ENCODE results near the gene GPC5. TPM values are rescaled to one million over a fixed set of nuclear protein-coding genes. Genes with fewer than 3 reads are reported as not detected.

GPC5 gene
- total RNA-seq, 3 donors from 2014 or later: 0.51 to 1.2 TPM; not detected in 1

DNA sequence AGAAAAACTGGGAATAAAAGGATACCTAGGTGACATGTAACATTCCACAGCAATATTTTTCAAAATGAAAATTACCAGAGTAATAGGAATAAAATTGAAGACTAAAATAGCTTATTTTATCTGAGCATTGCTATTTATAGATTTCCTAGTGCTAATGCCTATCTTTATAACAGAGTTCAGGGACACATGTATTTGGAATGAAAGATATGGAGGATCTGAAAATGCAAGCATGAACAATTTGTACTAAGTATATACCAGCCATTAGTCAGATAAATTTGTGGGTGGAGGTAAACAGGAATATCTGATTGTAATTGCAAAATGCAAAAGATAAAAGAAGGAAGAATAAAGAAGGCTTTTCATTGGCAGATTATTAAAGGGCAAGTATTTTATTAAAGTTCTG is 345.9 kb downstream of the GPC5 start:
- intact Hi-C loops (cut with DNase I, micrococcal nuclease): no loop called here
- no peak overlapping the region for H3K4me3 ChIP-seq

GRCh38 chr13:91745967-91746366 is 347.5 kb downstream of the GPC5 start:
- Histone ChIP-seq H3K36me3 (ENCODE audit: low read depth) (no peaks in the 10 kb centered on the region), H3K4me1 (ENCODE audit: low read depth) (no peaks in the 10 kb centered on the region), H3K4me3 (no peak overlapping the region), H3K9me3 (no peaks in the 10 kb centered on the region)
- intact Hi-C loops (cut with DNase I, micrococcal nuclease): no loop called here
- TF ChIP-seq CTCF (IDR thresholded peaks at IDR 0.05): no peak
- ATAC-seq (no peak), DNase-seq (no peak)

More for the DNA sequence above, 345.9 kb downstream of the GPC5 start:
- Histone ChIP-seq H3K36me3 (ENCODE audit: low read depth) (no peaks in the 10 kb centered on the region), H3K4me1 (ENCODE audit: low read depth) (no peaks in the 10 kb centered on the region), H3K9me3 (no peaks in the 10 kb centered on the region)
- no peak for TF ChIP-seq CTCF (IDR thresholded peaks at IDR 0.05)
- DNase-seq: no peak
- no peak for ATAC-seq

DNA sequence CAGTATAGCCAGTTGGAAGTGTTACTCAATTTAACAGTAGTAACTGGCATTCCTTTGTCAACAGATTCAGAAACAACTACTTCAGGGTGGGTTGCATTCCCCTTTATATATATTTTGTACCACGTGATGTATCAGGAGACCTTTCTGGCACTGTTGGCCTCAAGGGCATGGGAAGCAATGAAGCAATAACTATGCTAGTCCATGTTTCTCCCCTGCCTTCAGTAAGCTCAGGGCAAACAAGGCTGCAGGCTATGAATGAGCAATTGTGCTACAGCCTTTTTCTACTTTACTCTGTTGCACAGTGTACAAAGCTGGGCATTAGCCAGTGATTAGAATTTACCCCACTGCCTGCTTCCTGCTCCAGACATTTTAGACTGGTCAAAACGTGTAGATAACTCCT is 348.8 kb downstream of the GPC5 start:
- H3K4me3 ChIP-seq: no peak overlapping the region
- no peak for ATAC-seq
- no peaks in the 10 kb centered on the region for H3K36me3 ChIP-seq (ENCODE audit: low read depth)
- intact Hi-C loops (cut with DNase I, micrococcal nuclease): no loop called here
- no peaks in the 10 kb centered on the region for H3K9me3 ChIP-seq
- H3K4me1 ChIP-seq (ENCODE audit: low read depth): no peaks in the 10 kb centered on the region
- TF ChIP-seq CTCF (IDR thresholded peaks at IDR 0.05): no peak
- no peak for DNase-seq

- no peak for DNase-seq
- intact Hi-C loops (cut with DNase I, micrococcal nuclease): no loop called here
- H3K36me3 ChIP-seq (ENCODE audit: low read depth): no peaks in the 10 kb centered on the region
- no peak for ATAC-seq
- H3K4me3 ChIP-seq: no peak overlapping the region
- TF ChIP-seq CTCF (IDR thresholded peaks at IDR 0.05): no peak
- H3K4me1 ChIP-seq (ENCODE audit: low read depth): no peaks in the 10 kb centered on the region
- no peaks in the 10 kb centered on the region for H3K9me3 ChIP-seq
These were observed 350.1 kb downstream of the GPC5 start for GRCh38 chr13:91748416-91749089.

DNA sequence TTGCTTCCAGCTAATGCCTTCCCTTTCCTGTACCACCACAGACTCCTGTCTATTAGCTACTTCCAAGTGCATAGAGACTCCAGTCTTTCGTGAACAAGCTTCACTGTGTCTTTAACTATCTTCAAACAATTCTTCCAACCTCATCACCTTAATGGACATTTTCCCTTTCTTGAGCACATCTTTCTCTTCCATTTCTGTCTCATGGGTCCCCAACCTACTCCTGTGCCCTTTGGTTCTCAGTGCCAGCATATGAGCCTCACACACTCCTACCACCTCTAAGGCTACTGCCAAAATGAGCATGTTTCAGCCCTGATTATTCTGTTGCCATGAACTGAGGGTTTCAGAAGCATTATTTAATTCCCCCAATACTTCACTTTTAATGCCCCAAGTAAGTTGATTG is 360.3 kb downstream of the GPC5 start:
- intact Hi-C loops (cut with DNase I, micrococcal nuclease): no loop called here
- no peak overlapping the region for H3K4me3 ChIP-seq
- no peak for TF ChIP-seq CTCF (IDR thresholded peaks at IDR 0.05)
- DNase-seq (no peak), ATAC-seq (no peak)
- no peaks in the 10 kb centered on the region for H3K4me1 ChIP-seq (ENCODE audit: low read depth)
- no peaks in the 10 kb centered on the region for H3K36me3 ChIP-seq (ENCODE audit: low read depth)
- H3K9me3 ChIP-seq: no peaks in the 10 kb centered on the region

DNA sequence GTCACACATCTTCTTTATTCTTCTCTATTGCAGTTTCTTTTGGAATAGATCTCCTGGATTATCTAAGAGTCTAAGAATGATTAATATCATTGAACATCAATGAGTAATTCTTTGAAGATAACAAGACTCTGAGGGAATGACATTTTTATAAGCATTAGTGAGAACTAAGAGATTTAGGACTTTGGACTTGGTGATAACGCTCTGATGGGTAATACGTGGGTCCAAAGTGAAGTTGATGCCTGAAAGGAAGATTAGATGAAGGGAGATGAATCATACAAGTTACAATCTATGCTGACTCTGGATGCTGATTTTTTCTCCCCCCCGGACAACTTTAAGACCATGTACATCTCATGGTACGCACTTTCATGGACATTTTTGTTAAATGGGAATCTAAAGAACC is 364.5 kb downstream of the GPC5 start:
- TF ChIP-seq CTCF (IDR thresholded peaks at IDR 0.05): no peak
- Histone ChIP-seq H3K4me3 (no peak overlapping the region), H3K36me3 (ENCODE audit: low read depth) (no peaks in the 10 kb centered on the region), H3K9me3 (no peaks in the 10 kb centered on the region), H3K4me1 (ENCODE audit: low read depth) (no peaks in the 10 kb centered on the region)
- no peak for ATAC-seq
- DNase-seq: no peak
- intact Hi-C loops (cut with DNase I, micrococcal nuclease): no loop called here

All from mucosa of descending colon (tissue), 3 donors.